DND-41 (cell line): ENCODE data around the gene GRM7.

Experiments
- ATAC-seq: fragments of 200-7000 bp; cut with Tn5 transposase; 3 replicates; pipeline ENCODE4 v1.9.1; 2021; ENCODE audit warnings: low read depth; ENCODE audit not compliant: insufficient read depth
- DNase-seq: peaks from one replicate; pipeline ENCODE4 v3.0.0-alpha.2; 2020
- H2AFZ ChIP-seq: 2 replicates; pipeline ENCODE4 v1.6.0; 2012; ENCODE audit warnings: low read depth, low read length
- H3K27ac ChIP-seq: 2 replicates; pipeline ENCODE4 v1.5.1; 2012; ENCODE audit warnings: low read length, inconsistent platforms
- H3K27me3 ChIP-seq: fragments of 200-600 bp; sonication (generic); 2 replicates; pipeline ENCODE4 v1.6.0; 2012; ENCODE audit warnings: low read length, mild to moderate bottlenecking, inconsistent platforms; ENCODE audit not compliant: insufficient read depth, poor library complexity
- H3K36me3 ChIP-seq: 2 replicates; pipeline ENCODE4 v1.5.1; 2012; ENCODE audit warnings: low read length, inconsistent platforms; ENCODE audit not compliant: insufficient read depth
- H3K4me1 ChIP-seq: 2 replicates; pipeline ENCODE4 v1.5.1; 2012; ENCODE audit warnings: mild to moderate bottlenecking, low read length; ENCODE audit not compliant: insufficient read depth
- H3K4me2 ChIP-seq: 2 replicates; pipeline ENCODE4 v1.6.0; 2012; ENCODE audit warnings: mild to moderate bottlenecking, moderate library complexity, low read length, inconsistent platforms; ENCODE audit not compliant: insufficient read depth
- H3K4me3 ChIP-seq, 2 experiments: fragments of 200-600 bp in 1 of 2; shearing (Covaris generic) in 1 of 2; 2 replicates each; pipeline ENCODE4 v1.5.1; 2012 to 2016; ENCODE audit warnings: inconsistent platforms in 2 of 2, low read length in 2 of 2, mild to moderate bottlenecking in 2 of 2, low read depth in 1 of 2, moderate library complexity in 1 of 2
- H3K79me2 ChIP-seq: 2 replicates; pipeline ENCODE4 v1.6.0; 2012; ENCODE audit warnings: low read length, inconsistent platforms; ENCODE audit not compliant: insufficient read depth
- H3K9ac ChIP-seq: 2 replicates; pipeline ENCODE4 v1.6.0; 2012; ENCODE audit warnings: low read depth, mild to moderate bottlenecking, inconsistent platforms, low read length, moderate library complexity
- H3K9me3 ChIP-seq: 2 replicates; pipeline ENCODE4 v1.5.1; 2012; ENCODE audit warnings: low read length, moderate library complexity, mild to moderate bottlenecking, inconsistent platforms; ENCODE audit not compliant: insufficient read depth, severe bottlenecking
- H4K20me1 ChIP-seq: 2 replicates; pipeline ENCODE4 v1.6.0; 2012; ENCODE audit warnings: low read length; ENCODE audit not compliant: insufficient read depth
- EZH2 ChIP-seq: IDR thresholded peaks from 3 replicates; pipeline ENCODE4 v1.6.1; 2012; ENCODE audit warnings: borderline replicate concordance, low read depth, mild to moderate bottlenecking, moderate library complexity, low read length, inconsistent platforms; ENCODE audit not compliant: severe bottlenecking
- TF ChIP-seq, protein P1 (sequence below): IDR thresholded peaks from 2 replicates; pipeline ENCODE4 v1.5.1; 2012; ENCODE audit warnings: borderline replicate concordance, low read length, moderate library complexity, mild to moderate bottlenecking; ENCODE audit not compliant: poor library complexity, severe bottlenecking; ENCODE audit errors: extremely low read depth

GRM7 gene

DNA sequence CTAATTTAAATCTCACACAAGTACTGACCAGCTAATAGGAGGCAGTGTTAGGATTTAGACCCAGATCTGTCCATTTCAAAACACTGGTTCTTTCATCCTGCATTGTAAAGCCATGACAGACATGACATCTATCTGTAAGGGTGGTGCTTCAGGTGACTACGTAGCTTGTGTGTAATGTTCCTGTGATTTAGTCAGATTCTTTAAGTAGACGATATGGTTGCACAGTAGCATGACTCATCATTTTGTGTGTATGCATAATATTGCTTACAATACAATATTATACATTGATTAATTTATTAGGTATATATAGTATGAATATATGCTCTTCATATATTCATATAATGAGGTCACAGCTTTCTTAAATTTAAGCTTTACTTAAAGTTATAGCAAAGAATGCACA, 628.5 kb downstream of the GRM7 start:
- DNase-seq, result no peak
- ATAC-seq, result no peak
- Histone ChIP-seq H3K36me3 (no peaks in the 10 kb centered on the region), H3K27me3 (no peaks in the 10 kb centered on the region), H4K20me1 (no peaks in the 10 kb centered on the region), H2AFZ (no peak overlapping the region), H3K27ac (no peak overlapping the region), H3K9me3 (no peaks in the 10 kb centered on the region), H3K4me3 (no peak overlapping the region), H3K4me2 (no peak overlapping the region), H3K9ac (no peak overlapping the region), H3K4me1 (no peaks in the 10 kb centered on the region), H3K79me2 (no peaks in the 10 kb centered on the region)
- TF ChIP-seq, protein P1, sequence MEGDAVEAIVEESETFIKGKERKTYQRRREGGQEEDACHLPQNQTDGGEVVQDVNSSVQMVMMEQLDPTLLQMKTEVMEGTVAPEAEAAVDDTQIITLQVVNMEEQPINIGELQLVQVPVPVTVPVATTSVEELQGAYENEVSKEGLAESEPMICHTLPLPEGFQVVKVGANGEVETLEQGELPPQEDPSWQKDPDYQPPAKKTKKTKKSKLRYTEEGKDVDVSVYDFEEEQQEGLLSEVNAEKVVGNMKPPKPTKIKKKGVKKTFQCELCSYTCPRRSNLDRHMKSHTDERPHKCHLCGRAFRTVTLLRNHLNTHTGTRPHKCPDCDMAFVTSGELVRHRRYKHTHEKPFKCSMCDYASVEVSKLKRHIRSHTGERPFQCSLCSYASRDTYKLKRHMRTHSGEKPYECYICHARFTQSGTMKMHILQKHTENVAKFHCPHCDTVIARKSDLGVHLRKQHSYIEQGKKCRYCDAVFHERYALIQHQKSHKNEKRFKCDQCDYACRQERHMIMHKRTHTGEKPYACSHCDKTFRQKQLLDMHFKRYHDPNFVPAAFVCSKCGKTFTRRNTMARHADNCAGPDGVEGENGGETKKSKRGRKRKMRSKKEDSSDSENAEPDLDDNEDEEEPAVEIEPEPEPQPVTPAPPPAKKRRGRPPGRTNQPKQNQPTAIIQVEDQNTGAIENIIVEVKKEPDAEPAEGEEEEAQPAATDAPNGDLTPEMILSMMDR, result no peak
- TF ChIP-seq EZH2, result no peak

- Histone ChIP-seq H3K9me3 (no peaks in the 10 kb centered on the region), H3K27ac (no peak overlapping the region), H3K4me3 (no peak overlapping the region), H4K20me1 (no peaks in the 10 kb centered on the region), H3K4me2 (no peak overlapping the region), H3K4me1 (no peaks in the 10 kb centered on the region), H3K36me3 (no peaks in the 10 kb centered on the region), H2AFZ (no peak overlapping the region), H3K27me3 (no peaks in the 10 kb centered on the region), H3K9ac (no peak overlapping the region), H3K79me2 (no peaks in the 10 kb centered on the region)
- ATAC-seq (no peak), DNase-seq (no peak)
- TF ChIP-seq, protein P1, result no peak
- no peak for TF ChIP-seq EZH2
Measured at GRCh38 chr3:7498715-7499114, 637.8 kb downstream of the GRM7 start.

- Histone ChIP-seq H3K36me3 (no peaks in the 10 kb centered on the region), H3K9me3 (no peaks in the 10 kb centered on the region), H3K4me1 (no peaks in the 10 kb centered on the region), H3K27ac (no peak overlapping the region), H3K79me2 (no peaks in the 10 kb centered on the region), H3K9ac (no peak overlapping the region), H3K27me3 (no peaks in the 10 kb centered on the region), H3K4me3 (no peak overlapping the region), H3K4me2 (no peak overlapping the region), H4K20me1 (no peaks in the 10 kb centered on the region), H2AFZ (no peak overlapping the region)
- DNase-seq (no peak), ATAC-seq (no peak)
- no peak for TF ChIP-seq EZH2
- TF ChIP-seq, protein P1, result no peak
Measured at GRCh38 chr3:7503431-7503830, 642.5 kb downstream of the GRM7 start.

DNA sequence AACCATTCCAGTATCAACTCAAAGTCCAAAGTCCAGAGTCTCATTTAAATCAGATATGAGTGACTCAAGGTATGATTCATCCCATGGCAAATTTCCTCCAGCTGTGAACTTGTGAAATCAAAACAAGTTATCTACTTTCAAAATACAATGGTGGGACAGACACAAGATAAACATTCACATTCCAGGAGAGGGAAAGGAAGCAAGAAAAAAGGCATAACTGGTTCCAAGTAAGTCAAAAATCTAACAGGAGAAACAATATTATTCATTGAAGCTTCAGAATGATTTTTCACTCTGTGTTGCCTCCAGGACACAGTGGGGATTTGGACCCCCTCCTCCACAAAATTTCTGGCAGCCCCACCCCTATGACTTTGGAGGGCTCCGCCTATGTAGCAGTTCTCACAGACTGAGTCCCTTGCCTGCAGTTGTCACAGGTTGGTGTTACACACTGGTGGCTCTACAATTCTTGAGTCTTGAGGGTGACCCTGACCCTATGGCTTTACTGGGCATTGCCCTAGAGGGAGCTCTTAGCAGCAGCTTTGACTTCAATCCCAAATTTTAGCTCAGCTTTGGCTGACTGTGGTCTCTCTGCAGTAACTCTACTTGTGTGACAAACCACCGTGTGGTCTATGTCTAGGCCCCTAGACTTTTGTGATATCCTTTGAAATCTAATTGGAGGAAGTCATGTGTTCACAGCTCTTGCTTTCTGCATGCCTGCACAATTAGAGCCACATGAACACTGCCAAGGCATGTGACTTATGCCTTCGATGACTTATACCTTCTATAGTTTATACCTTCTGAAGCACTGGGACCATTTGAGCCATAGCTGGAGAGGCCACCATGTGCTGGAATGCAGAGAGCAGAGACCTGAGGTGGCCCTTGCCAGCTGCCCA, 644.2 kb downstream of the GRM7 start:
- Histone ChIP-seq H3K79me2 (no peaks in the 10 kb centered on the region), H3K4me3 (no peak overlapping the region), H3K4me2 (no peak overlapping the region), H3K27me3 (no peaks in the 10 kb centered on the region), H3K27ac (no peak overlapping the region), H4K20me1 (no peaks in the 10 kb centered on the region), H3K9ac (no peak overlapping the region), H2AFZ (no peak overlapping the region), H3K4me1 (no peaks in the 10 kb centered on the region), H3K9me3 (no peaks in the 10 kb centered on the region), H3K36me3 (no peaks in the 10 kb centered on the region)
- DNase-seq (no peak), ATAC-seq (no peak)
- TF ChIP-seq EZH2, result no peak
- TF ChIP-seq, protein P1, result no peak
